ENCODE data around the gene SUCLA2.
"Not testable (repeated sequence)": the region's sequence is repeated elsewhere in the genome, so short reads cannot be mapped to it uniquely, and the experiment has no call there.

The SUCLA2 gene

GRCh38 chr13:47990920-47991466, 10.1 kb downstream of the SUCLA2 start:
- DNase-seq, result no peak

DNA sequence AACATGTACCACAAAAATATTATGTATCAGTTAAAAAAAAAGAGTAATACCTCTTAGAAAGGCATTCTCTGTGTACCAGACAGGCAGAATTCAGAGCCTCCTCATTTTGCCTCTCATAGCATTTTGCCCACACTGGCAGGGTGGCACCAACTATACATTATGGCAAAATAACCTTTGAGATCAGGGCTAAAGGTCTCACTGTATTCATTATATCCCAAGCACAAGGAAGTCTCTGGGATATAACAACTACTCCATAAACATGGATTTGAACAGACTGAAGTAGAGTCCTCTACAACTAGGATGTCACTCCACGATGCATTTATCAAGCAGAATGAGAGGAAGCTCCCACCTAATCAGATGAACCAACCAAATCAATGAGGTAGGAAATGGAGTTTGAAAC, 10.6 kb downstream of the SUCLA2 start:
- no peak for DNase-seq

DNA sequence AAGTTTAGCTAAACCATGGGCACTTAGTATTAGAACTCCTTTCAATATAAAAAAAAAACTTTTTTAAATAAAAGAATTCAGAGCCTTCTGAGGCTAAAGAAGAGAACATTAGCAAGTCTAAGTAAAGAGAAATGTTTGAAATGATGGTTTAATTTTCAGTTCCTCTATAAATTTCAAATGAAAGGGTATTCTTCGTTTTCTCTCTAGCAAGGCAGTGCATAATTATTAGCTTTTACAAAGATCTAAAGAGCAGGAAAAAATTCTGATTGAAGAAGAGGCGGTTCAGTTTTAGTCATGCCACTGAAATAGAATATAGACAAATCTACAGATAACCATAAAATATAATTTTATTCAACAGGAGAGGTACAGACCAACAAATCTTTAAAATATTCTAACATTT, 18.0 kb downstream of the SUCLA2 start:
- no peak for DNase-seq

DNA sequence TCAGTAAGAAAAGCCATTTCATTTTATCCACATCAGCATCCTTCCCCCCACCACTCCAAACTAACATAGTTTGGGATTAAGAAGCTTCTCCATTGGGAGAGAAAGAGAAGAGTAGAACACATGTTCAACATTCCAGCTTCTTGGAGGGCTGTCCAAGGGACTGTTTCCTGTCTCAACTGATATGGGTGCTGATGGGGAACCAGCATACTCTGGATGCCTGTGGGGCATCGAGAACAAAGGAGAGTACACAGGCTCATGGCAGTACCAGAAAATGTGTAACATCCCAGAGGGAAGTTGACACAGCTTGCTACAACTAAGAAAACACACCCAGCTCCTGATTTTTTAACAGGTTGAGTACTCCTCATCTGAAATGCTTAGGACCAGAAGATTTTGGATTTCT, 24.7 kb downstream of the SUCLA2 start:
- no peak for DNase-seq

DNA sequence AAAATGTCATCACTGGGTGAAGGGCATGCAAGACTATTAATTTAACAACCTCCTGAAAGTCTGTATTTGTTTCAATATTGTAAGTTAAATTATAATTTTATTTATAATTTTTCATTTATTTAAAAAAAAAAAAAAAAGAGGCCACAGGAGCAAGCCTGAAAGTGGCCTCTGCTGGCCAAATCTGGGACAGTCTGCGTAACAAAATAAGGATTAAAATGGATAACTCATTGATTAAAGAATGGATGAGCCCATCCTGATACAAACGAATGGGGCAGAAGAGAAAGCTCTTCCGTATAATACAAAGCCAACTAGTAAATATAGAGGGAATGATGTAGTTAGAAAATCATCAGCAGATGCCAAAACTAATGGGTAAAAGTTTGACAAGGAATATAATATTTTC, 36.2 kb downstream of the SUCLA2 start:
- DNase-seq, result no peak

GRCh38 chr13:47962237-47962636, 38.8 kb downstream of the SUCLA2 start:
- no peak for DNase-seq

DNA sequence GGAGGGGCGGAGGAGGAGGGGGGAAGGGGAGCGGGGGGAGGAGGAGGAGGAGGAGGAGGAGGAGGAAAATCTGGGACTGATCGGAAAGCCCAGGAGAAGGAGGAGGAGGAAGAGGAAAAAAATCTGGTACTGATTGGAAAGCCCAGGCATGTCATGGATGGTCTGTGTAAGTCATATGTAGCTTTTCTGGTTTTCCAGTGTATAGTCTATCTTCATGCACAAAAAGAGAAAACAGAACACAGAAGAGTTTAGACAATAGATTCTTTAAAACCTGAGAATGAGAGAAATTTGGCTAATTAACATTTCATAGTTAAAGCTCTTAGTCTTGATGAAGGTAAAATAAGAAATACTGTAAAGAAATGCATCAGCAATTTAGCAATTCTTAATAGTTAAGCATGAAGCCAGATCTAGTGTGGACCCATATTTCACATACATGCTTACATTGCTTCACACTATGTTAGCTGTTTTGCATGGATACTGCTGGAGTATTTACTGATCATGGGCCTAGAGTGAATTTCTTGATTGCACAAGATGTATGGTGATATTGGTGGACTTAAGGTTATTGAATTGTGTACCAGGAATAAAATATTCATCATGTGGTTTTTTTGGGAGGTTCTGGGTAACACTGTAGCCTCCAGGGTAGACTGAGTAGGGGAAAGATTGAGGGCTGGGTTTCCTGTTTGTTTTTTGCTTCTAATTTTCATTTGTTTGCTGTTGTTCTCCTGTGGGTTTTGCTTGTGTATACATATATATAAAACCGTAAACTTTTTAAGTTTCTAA, 41.4 kb downstream of the SUCLA2 start:
- DNase-seq, result no peak

GRCh38 chr13:47957073-47957472, 44.0 kb downstream of the SUCLA2 start:
- DNase-seq, result no peak

DNA sequence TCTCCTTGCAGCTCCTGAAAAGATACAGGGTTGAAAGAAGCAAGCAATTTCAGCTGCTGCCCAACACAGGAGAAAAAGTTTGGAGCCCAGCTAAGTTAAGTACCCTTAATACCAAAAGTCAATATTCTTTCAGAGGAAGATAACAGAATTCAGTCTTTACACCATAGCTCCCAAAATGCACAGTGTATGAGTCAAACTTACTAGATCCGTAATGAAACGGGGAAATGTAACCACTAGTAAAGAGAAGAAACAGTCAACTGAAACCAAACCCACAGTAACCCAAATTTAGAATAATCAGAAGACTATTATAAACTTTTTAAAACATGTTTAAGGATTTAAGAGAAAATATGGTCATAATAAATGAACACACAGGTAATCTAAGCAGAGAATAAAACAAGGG, 45.2 kb downstream of the SUCLA2 start:
- DNase-seq, result no peak

GRCh38 chr13:47949799-47950198, 51.3 kb downstream of the SUCLA2 start:
- no peak for DNase-seq

- DNase-seq, result no peak
Observed at GRCh38 chr13:47945738-47946137, 55.3 kb downstream of the SUCLA2 start.

GRCh38 chr13:47945146-47945545, 55.9 kb downstream of the SUCLA2 start:
- not testable (repeated sequence) for DNase-seq

DNA sequence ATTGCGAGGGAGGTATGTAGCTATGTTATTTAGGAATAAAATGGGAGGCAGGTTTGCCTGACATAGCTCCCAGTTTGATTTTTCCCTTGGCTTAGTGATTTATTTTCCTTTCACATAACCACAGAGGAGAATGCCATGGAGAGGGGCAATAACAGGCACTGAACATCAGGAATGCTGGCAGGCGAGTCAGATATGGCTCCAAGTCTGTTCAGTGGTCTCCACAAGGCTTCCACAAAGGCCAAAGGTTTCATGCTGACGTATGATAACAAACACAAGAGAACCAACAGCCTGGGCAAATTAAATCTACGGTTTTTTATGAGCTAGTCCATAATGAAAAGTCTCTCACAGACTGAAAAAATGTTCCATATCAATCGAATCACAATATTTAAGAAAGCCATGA, 66.7 kb downstream of the SUCLA2 start:
- no peak for DNase-seq

GRCh38 chr13:47932950-47933923, 67.8 kb downstream of the SUCLA2 start:
- DNase-seq, result no peak

DNA sequence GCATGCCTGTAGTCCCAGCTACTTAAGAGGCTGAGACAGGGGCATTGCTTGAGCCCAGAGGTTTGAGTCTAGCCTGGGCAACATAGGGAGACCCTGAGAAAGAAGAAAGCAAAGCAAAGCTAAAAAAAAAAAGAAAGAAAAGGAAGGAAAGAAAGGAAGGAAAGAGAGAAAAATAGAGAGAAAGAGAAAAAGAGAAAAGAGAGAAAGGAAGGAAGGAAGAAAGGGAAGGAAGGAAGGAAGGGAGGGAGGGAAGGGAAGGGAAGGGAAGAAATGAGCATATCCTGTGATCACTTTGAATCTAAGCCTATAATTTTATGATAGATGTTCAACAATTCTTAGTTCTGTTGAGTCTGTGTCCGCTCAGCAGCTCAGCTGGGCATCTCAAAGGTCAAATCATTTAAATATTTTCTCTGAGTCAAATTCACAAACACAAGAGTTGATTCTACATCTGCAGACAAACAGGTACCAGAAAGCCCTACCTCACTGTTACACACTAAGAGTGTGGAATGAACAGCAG, 70.4 kb downstream of the SUCLA2 start:
- no peak for DNase-seq

GRCh38 chr13:47929156-47929555, 71.9 kb downstream of the SUCLA2 start:
- DNase-seq, result no peak

GRCh38 chr13:47917022-47917574, 84.0 kb downstream of the SUCLA2 start:
- DNase-seq, result no peak

GRCh38 chr13:47908197-47908902, 92.7 kb downstream of the SUCLA2 start:
- no peak for DNase-seq

DNA sequence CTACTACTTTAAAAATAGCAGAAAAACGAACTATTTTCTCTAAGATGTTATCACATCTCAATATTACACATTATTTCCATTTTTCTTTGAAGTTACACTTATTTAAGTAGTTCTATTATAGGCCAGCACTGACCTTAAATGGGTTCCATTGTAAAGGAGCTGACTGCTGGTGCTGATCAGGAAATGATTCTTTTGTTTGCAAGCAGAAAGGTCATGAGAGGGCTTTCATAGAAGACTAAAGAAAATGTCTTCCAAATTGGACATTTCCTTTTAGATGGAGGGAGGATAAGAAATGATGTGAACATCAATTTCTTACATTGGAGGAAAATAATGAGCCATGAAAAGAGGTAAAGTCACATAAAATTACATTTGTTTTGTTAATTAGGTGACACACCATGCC, 96.2 kb downstream of the SUCLA2 start:
- DNase-seq, result no peak

DNA sequence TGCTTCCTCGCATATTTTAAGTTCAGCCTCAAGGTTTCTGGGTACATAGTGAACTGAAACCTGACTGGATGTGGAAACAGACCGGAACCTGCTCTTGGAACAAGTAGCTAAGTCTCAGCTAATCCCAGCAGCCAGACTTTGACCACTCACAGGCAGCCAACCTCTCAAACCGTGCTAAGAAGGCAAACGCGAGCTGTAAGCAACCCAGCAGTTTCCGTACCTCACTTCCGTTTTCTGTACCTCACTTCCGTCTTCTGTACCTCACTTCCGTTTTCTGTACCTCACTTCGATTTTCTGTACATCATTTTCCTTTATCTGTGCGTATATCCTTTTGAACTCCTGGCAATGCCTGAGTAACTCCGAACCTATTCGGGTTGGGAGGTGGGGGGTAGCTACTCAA, 96.8 kb downstream of the SUCLA2 start:
- no peak for DNase-seq

- no peak for DNase-seq
Observed at GRCh38 chr13:47903836-47904235, 97.2 kb downstream of the SUCLA2 start.

GRCh38 chr13:47901441-47901840, 99.6 kb downstream of the SUCLA2 start:
- DNase-seq, result no peak

All from activated CD4-positive, alpha-beta T cell treated with anti-CD3 and anti-CD28 coated beads, Interleukin-2, amount 50 U/mL, for 48 hours (primary cell).